NCI-H345 (cell line): Measurements from ENCODE around the gene L3HYPDH.

ENCODE experiments used
- DNase-seq: peaks from one replicate; lab custom pipeline; 2025; lab: John Stamatoyannopoulos, UW

Gene L3HYPDH

DNA sequence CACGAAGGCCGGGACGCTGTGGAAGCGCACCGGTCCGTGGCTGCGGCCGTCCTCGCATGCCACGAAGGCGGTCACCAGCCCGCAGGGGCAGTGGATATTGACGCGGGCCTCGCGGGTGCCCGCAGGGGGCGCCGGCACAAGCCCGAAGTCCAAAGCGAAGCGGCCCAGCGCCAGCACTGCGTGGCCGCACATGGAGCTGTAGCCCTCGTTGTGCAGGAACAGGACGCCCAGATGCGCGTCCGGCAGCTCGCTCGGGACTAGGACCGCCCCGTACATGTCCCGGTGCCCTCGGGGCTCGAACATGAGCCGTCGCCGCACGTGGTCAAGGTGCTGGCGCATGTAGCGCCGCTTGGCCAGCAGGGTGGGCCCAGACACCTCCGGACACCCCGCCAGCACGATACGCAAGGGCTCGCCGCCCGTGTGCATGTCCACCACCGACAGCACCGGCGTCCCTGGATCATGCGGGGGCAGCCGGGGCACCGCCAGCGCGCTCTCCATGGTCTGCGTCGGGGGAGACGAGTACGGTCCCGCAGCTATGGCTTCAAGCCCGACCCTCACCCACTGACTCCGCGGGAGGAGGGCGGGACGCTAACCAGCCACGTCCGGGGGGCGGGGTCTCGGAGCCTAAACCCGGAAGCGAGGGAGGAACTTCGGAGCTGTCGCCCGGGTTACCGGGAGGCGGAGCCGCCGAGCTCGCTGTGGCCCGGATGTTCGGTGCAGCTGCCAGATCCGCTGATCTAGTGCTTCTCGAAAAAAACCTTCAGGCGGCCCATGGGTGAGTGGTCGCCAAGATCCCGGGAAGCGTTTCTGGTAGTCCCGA is at the start of gene L3HYPDH, which contains the start of gene JKAMP:
Gene L3HYPDH, minus strand, starts transcription at position 590 of the 820 bp plus-strand sequence. Its CDS starts 92 bp downstream, at position 498.
Gene JKAMP, plus strand, starts transcription at position 699 of the 820 bp plus-strand sequence. Its CDS starts 73 bp downstream, at position 772.
- peak; percentile 99 for DNase-seq

DNA sequence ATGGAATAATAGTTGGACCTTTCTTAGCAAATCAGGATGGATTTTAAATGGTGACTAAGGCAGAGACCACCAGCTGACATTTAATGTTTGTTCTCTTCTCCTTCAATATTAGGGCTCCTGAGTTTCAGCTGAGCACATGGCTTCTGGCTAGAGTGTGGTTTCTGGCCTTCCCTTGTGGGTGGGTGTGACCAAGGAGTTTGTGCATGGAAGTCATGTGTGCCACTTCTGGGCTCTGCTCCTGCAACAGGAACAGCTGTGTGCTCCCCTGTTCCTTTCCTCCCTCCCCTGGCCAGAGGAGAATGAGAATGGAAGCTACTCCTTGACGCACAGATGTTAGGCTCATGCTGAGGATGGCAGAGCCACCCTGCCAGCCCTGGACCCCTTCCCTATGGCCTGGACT is 48.2 kb upstream of the L3HYPDH start:
- DNase-seq: no peak

DNA sequence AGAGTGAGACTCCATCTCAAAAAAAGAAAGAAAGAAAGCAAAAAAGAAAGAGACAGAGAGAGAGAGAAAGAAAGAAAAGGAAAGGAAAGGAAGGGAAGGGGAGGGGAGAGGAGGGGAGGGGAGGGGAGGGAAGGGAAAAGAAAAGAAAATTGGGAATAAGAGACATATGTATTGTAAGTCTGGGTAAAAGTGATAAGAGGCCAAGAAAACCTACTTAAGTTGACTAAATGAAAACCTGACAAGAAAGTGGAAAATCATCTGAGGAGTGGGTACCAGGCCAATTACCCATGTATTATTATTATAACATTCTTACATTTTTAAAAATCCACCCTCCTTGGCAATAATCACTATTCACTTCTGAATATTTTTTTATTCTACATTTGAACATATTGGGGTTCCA is 46.1 kb upstream of the L3HYPDH start:
- no peak for DNase-seq

DNA sequence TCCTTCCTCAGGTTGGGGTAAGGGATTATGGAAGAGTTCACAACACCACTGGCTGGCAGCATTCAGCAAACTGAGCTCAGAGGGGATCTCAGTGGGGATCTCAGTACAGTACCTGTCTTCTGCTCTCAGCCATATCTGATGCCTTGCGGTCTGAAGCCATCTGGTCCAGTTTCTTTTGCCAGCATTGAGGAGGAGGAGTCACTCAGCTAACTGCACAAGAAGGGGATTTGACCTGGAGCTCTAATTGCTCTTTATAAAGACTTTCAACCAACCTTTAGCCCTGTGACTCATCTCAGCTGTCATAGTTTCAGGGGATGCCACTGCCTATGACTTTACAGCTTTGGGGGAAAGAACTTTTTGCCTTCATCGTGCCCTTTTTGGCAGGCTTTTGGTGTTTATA is 45.0 kb upstream of the L3HYPDH start:
- DNase-seq: no peak

DNA sequence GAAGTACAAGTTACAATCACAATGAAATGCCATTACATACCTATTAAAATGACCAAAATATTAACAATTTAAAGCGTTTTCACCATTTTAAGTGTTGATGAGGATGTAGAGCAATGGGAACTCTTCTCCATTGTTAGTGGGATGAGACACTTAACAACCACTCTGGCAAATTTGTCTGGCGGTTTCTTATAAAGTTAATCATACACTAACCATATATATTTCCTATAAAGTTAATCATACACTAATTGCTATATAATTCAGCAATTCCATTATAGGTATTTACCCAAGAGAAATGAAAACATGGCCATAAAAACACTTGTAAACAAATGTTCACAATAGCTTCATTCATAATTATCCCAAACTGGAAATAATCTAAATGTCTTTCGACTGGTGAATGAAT is 36.0 kb upstream of the L3HYPDH start:
- DNase-seq: no peak

DNA sequence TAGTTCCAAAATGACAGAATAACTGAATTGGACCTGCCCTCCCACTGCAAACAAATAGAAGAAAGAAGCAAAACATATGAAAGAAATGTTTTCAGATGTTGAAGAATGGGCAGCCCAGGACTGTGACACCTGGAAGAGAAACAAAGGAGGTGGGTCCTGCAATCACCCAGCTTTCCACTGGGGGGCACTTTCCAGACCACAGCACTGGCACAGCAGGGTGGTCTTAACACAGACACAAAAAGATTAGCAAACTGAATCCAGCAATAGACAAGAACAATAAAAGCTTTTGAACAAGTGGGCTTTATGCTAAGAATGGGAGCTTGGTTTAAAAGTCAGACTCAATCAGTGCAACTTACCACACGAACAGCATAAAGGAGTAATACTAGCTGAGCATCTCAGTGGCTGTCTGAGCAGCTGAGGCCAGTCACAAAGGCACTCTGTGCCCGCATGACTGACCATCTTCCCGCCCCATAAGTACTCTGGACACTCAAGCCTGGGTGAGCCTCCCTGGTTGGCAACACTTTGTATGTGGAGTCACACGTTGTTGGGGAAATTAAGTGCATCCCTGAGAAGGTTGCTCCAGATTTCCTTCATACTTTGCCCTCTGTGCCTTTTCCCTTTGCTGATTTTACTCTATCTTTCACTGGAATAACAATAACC is 27.8 kb upstream of the L3HYPDH start:
- peak; percentile 28 for DNase-seq

DNA sequence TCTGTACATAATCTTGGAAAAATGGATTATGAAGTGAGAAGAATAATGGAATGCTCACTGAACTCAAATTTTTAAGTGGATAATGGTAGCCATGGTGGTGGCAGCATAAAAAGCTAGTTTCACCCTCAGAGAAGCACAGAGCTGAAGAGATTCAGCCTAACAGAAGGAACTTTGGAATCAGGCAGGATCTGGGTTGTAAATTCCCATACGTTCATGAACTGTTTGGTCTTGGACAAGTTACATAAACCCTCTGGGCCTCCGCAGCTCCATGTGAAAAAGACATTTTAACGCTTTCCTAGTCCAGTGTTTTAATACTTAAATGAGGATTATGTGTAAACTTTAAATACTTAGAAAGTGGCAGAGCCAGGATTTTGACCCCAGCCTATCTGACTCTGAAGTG is 26.8 kb upstream of the L3HYPDH start:
- no peak for DNase-seq

DNA sequence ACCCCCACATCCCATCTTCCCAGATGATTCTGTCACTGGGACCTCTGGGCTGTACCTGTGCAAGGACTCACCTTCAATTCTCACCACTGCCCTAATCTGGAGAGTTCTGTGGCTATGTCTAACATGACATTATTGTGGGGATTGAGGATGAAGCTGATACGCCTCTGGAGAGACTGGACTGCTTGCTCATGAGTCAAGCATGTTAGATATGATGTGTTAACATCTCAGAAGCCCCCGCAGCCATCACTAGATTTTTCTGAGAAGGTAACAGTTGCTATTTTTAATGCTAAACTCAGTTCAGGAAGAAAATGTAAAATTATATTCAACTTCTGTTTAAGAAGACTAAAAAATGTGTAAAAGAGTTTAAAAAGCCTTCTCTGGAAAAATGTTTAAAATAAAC is 25.8 kb upstream of the L3HYPDH start:
- DNase-seq: no peak

DNA sequence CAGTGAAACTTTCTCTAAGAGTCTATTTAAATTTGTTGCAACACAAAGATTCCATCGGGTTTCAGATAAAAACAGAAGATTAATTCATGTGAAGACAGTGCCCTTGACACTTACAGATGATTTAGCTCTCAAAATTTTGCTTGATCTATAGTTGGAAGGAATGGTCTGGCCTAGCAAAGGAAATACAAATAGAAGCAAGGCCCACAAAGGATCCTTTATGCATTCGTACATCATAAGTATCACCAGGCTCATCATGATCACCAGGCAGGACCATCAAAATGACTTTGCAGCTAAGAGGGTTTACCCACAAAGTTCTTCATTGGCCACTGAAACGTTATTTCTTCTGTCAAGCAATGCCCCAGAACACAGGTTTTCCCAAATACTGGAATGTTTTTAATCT is 24.9 kb upstream of the L3HYPDH start:
- DNase-seq: no peak

DNA sequence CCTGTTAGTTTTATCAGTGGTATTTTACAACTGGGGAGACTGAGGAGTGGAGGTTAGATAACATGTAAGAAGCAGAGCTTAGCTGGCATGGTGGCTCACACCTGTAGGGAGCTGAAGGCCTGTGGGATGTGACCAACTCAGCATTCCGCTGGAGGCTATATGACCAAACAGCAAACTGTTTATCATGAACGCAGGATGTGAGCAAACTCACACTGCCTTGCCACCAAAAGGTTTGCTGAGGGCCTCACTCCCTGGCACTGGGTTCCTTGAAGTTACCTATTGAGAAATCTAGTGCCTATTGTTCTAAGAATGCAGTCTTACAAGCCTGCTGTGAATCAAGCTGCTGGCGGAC is 23.5 kb upstream of the L3HYPDH start:
- DNase-seq: no peak

DNA sequence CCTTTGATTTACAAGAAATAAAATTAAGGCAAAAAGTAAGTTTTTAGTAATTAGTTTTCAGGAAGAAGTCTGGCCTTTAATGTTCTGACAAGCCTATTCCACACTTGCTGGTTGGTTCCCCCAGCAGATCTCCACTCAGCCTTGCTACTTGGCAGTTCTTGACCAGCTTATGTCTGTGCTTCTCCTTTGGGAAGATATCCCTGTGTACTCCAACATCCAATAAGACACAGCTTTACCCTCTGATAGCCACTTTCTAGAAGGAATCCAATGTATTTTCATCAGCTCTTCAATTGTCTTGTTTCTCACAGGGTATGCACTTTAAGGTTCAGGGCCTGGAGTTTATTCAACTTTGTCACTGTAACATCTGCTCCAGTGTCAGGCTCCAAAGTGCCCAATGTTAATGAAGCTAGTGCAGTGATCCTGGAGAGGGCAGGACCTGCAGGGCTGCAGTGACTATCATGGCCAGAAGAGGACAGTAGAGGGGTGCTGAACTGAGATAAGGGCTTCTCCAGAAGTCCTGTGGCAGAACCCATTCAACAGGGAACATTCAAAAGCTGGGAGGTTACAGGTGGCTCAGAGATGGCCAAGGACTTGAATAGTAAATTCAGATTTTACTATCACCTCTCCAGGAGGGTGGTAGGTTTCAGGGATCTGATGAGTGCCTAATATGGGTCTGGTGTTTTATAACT is 23.0 kb upstream of the L3HYPDH start:
- DNase-seq: peak; percentile 80

DNA sequence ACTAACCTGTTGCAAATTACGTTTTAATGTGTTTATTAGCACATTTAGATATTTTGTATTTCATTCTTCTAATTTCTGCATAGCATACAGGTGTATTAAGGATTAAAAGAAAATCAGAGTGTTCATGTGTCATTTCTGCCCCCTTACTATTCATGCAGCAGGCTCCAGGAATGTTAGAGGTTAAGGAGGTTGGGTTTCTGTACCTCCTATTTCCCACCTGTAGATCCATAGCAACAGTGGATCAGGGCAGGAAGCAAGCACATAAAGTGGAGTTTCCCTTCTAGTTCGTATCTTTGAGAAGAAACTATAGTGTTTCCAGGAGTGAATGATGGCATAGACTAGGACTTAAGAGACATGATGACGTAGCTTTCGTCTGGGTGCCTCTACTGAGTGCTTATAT is 19.0 kb upstream of the L3HYPDH start:
- no peak for DNase-seq

DNA sequence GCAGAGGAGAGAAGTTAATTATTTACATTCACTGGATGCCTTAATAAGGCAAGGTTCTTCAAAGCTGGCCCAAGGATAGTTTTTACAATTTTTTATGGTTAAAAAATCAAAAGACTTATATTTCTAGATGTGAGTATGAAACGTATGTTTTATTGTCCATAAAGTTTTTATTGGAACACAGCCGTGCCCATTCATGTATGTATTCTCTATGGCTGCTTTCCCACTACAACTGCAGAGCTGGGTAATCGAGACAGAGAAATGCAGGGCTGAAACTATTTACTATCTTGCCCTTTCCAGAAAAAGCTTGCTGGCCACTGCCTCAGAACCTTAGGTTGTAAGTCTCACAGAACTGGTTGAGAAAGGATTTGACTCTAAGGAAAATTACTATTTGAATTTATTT is 16.5 kb upstream of the L3HYPDH start:
- no peak for DNase-seq

DNA sequence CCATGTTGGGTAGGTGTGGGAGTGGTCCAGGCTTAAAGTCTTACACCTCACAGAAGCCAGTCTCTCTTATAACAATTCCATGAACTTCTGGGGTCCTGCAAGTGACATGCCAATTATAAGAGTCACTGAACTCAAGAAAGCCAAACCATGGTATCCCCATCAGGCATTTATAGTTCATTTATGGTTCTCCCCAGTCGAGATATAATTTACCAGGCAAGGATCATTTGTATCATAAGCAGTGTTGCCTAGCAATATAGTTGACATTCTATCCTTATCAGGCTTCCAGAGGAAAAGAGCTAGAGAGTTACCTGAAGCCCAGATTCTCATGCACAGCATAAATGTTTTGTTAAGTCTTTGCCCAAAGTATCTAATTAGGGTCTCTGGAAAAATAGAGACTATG is 8.2 kb upstream of the L3HYPDH start:
- no peak for DNase-seq

DNA sequence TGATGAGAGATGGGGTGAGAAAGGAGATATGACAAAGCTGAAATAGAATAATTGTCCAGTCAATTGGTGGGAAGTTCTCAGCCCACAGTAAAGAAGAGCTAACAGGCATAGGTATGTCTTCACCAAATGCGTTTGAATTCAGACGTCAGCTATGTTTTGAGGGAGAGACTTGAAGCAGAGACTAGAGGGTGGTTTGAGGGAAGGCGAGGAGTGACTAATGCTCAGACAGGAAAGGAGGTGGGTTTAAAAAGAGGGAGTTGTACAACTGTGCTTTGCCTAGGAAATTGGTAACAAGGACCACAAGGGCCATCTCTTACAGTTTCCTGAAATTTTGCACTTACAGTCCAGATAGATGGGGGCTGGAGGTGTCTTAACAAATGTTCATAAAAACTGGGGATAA is 6.5 kb upstream of the L3HYPDH start:
- no peak for DNase-seq

DNA sequence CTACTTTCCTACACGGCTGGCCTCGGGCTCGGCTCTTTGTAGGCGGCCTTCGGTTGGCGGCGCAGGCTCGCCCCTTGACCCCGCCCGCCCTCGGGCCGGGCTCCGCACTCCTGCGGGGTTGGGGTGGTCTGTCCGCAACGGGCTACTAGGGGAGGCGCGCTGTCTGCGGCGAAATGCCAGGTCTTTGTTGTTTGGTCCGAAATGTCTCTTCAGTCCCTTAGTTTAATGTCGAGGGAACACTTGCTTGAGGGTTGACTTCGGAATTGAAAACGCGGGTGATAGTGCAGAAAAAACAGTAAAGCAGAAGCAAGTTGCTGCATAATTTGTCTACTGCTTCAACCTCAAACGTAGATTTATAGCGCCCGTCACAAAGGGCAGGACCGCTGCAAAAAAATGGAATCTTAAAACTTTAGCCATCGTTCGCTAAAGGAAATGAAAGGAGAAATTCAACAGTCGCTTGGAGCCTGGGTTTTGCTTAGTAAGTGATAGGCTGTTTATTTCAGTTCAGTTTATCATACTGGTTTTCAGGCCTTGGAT is 499 bp upstream of the L3HYPDH start:
- DNase-seq: no peak

DNA sequence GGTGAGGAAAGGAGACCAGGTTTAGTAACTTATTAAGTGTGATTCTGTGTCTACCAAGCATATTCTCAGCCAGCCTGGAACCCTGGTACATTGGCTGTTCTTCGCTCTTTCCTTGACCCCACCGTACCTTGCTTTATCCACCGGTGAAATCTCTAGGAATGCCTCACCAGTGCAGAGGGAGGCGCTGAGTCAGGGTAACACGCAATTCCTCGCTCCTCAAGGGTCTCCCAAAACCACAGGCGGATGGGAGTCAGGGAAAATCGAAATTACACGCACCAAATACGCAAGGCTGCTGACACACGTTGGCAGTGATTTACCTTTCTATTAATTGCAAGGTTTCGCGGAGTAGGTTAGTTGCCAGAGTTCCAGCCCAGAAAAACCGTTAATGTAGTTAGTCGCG is 845 bp downstream of the L3HYPDH start:
- DNase-seq: no peak

DNA sequence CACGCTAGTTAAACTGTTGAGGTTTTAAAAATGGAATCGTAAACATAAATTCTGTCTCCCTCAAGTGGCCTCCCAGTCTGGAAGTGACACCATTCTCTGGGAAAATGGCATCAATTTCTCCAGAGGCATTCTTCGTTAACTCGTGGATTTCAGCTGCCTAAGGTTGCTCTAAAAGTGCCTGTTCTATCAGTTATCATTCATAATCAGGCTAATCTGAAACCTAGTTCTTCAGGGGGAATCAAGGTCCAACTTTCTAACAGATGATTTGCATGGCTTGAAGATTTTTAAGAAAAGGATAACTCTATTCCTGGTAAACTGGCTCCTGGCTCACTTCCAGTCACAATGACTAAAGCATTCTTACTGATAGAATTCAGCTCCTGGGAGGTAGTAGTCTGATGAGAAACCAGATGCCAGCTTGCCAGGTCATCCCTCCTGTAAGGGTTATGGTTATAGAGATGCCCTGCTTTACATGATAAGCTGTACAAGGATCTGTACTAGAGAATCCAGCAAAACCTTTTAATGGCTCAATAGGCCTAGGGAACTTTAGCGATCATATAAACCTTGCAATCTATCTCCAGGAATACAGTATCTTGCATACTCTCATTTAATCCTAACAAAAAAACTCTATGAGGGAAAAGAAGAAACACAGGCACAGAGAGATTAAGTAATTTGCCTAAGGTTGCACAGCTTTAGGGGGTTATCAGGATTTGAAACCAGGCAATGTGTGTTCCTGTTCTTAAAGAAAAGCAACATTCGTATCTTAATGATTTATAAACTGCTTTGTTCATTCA is 1.5 kb downstream of the L3HYPDH start:
- DNase-seq: peak; percentile 10

DNA sequence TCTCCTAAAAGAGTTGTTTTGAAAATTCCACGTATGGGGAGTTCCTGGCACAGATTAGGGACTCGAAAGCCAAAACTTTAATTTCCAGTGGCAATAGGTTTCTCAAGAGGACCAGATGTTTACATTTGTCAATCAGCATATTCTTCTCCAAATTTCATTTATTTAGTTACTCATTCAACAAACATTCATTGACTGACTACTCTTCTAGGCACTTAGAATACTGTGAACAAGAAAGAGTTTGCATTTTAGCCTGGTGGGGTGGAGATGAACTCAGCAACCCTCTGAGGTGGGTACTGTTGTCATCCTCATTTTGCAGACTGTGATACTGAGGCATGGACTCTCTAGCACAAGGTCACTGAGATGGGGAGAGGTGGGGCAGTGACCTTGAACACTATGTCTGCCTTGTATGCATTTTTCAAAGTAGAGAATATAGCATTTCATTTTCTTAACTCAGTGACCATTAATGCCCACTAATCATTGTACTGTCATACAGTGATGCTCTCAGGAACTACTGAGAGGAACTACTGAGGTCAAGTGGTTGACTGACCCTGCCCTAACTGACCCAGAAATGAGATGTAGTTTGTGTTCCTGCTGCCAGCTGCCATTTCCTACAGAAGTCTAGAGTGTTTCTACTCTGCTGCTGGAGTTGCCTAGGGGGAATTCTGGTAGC is 2.2 kb downstream of the L3HYPDH start:
- no peak for DNase-seq

DNA sequence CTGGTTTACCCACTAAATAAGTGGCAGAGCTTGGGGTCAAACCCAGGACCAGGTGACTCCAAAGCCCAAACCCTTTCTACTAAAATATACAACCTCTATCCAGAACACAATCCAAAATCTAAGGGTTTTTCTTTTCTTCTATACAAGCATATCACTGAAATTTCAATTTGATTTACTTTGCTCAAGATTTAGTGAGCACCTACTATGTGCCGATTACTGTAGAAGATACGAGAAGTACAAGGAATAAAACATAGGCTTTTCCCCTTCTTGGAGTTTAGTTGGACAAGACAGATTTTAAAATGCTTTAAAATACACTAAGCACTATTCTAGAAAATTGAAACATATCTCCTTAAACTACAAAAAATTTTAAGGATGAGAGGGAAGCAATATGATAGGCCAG is 2.8 kb downstream of the L3HYPDH start:
- no peak for DNase-seq

DNA sequence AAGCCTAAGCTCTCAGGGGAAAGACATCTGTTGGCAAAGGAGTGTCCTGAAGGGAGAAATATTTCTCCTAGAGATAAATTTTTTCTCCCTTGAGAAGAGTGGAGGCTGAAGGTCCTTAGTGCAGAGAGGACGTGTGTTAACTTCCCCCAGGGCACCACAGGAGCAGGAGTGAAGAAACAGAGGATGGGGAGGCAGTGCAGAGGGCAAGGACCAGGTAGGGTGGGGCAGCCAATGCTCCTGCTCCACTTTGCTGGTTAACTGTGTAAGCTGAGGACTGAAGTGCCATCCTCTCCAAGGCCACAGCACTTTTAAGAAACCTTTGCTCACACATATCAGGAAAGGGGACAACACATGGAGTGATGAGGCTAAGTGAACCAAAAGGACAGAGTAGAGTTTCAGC is 4.0 kb downstream of the L3HYPDH start:
- no peak for DNase-seq
